ENCODE results near the gene LIMK2. TPM values are rescaled to one million over a fixed set of nuclear protein-coding genes. Genes with fewer than 3 reads are reported as not detected.
"Not testable (repeated sequence)": the region's sequence is repeated elsewhere in the genome, so short reads cannot be mapped to it uniquely, and the experiment has no call there.

The LIMK2 gene
- total RNA-seq, 1 experiment from 2014 or later, result 13.2 TPM

DNA sequence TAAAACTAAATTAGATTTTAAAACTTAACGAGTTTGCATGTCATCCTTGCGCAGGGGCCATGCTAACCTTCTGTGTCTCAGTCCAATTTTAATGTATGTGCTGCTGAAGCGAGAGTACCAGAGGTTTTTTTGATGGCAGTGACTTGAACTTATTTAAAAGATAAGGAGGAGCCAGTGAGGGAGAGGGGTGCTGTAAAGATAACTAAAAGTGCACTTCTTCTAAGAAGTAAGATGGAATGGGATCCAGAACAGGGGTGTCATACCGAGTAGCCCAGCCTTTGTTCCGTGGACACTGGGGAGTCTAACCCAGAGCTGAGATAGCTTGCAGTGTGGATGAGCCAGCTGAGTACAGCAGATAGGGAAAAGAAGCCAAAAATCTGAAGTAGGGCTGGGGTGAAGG is 10.6 kb downstream of the LIMK2 start:
- POLR2A ChIA-PET (ENCODE audit: unreplicated experiment), result interaction anchor here (0.6 kb wide), 1 partner anchor 1315 kb away, joined by 6 read pairs; no protein-coding TSS in a partner anchor
- H3K36me3 ChIP-seq (ENCODE audit: low read depth, low read length), result no peaks in the 10 kb centered on the region
- H3K4me1 ChIP-seq (ENCODE audit: insufficient read depth, low read length), result no peaks in the 10 kb centered on the region
- intact Hi-C loops (cut with micrococcal nuclease), result no loop called here
- no peak overlapping the region for H2AFZ ChIP-seq (ENCODE audit: low read length)
- no peak for TF ChIP-seq EZH2 (IDR thresholded peaks at IDR 0.05; ENCODE audit: low read length, unreplicated experiment)
- TF ChIP-seq, protein P1, sequence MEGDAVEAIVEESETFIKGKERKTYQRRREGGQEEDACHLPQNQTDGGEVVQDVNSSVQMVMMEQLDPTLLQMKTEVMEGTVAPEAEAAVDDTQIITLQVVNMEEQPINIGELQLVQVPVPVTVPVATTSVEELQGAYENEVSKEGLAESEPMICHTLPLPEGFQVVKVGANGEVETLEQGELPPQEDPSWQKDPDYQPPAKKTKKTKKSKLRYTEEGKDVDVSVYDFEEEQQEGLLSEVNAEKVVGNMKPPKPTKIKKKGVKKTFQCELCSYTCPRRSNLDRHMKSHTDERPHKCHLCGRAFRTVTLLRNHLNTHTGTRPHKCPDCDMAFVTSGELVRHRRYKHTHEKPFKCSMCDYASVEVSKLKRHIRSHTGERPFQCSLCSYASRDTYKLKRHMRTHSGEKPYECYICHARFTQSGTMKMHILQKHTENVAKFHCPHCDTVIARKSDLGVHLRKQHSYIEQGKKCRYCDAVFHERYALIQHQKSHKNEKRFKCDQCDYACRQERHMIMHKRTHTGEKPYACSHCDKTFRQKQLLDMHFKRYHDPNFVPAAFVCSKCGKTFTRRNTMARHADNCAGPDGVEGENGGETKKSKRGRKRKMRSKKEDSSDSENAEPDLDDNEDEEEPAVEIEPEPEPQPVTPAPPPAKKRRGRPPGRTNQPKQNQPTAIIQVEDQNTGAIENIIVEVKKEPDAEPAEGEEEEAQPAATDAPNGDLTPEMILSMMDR (conservative IDR thresholded peaks at IDR 0.05; ENCODE audit: low read depth, low read length), result no peak
- no peak for TF ChIP-seq EZH2phosphoT487 (IDR thresholded peaks at IDR 0.05; ENCODE audit: borderline replicate concordance, low read length)
- H3K79me2 ChIP-seq (ENCODE audit: low read length), result no peaks in the 10 kb centered on the region
- no peak for DNase-seq
- no TSS peak for BruUV-seq (replicated peaks)
- no peaks in the 10 kb centered on the region for H3K27me3 ChIP-seq (ENCODE audit: low read length)
- no peak overlapping the region for H3K4me2 ChIP-seq (ENCODE audit: low read length)
- H3K9ac ChIP-seq (ENCODE audit: low read length), result no peak overlapping the region
- no peak for ATAC-seq
- no peaks in the 10 kb centered on the region for H3K9me2 ChIP-seq (replicated peaks; ENCODE audit: low read length)
- H3K9me3 ChIP-seq (ENCODE audit: low read length), result no peaks in the 10 kb centered on the region
- no peak overlapping the region for H3K27ac ChIP-seq (ENCODE audit: low read length)
- CTCF ChIA-PET, result no interaction called here
- no peak overlapping the region for H3K4me3 ChIP-seq (ENCODE audit: low read length)
- no peaks in the 10 kb centered on the region for H4K20me1 ChIP-seq (ENCODE audit: low read length)
- no peaks in the 10 kb centered on the region for H3F3A ChIP-seq (ENCODE audit: low read length, unreplicated experiment)

DNA sequence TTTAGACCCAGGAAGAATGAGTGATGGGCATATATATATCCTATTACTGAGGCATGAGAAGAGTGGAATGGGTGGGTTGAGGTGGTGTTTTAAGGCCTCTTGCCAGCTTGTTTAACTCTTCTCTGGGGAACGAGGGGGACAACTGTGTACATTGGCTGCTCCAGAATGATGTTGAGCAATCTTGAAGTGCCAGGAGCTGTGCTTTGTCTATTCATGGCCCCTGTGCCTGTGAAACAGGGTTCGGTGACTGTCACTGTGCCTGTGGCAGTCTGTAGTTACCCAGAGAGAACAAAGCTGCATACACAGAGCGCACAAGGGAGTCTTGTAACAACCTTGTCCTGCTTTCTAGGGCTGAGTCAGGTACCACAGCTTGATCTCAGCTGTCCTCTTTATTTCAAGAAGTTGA is 11.7 kb downstream of the LIMK2 start:
- no peak overlapping the region for H2AFZ ChIP-seq (ENCODE audit: low read length)
- no peaks in the 10 kb centered on the region for H3K9me3 ChIP-seq (ENCODE audit: low read length)
- no TSS peak for BruUV-seq (replicated peaks)
- DNase-seq, result no peak
- ChIA-PET POLR2A (ENCODE audit: unreplicated experiment) (no interaction called here), CTCF (interaction anchor here (0.6 kb wide), 1 partner anchor 184 kb away, joined by 3 read pairs; no protein-coding TSS in a partner anchor)
- H3K27ac ChIP-seq (ENCODE audit: low read length), result no peak overlapping the region
- H3K4me2 ChIP-seq (ENCODE audit: low read length), result no peak overlapping the region
- no peaks in the 10 kb centered on the region for H3K9me2 ChIP-seq (replicated peaks; ENCODE audit: low read length)
- intact Hi-C loops (cut with micrococcal nuclease), result no loop called here
- H3F3A ChIP-seq (ENCODE audit: low read length, unreplicated experiment), result no peaks in the 10 kb centered on the region
- ATAC-seq, result no peak
- no peaks in the 10 kb centered on the region for H3K79me2 ChIP-seq (ENCODE audit: low read length)
- no peaks in the 10 kb centered on the region for H4K20me1 ChIP-seq (ENCODE audit: low read length)
- H3K27me3 ChIP-seq (ENCODE audit: low read length), result no peaks in the 10 kb centered on the region
- TF ChIP-seq EZH2 (IDR thresholded peaks at IDR 0.05; ENCODE audit: low read length, unreplicated experiment) (no peak), EZH2phosphoT487 (IDR thresholded peaks at IDR 0.05; ENCODE audit: borderline replicate concordance, low read length) (no peak)
- TF ChIP-seq, protein P1 (conservative IDR thresholded peaks at IDR 0.05; ENCODE audit: low read depth, low read length), result no peak
- H3K9ac ChIP-seq (ENCODE audit: low read length), result no peak overlapping the region
- H3K4me3 ChIP-seq (ENCODE audit: low read length), result no peak overlapping the region
- H3K4me1 ChIP-seq (ENCODE audit: insufficient read depth, low read length), result no peaks in the 10 kb centered on the region
- no peaks in the 10 kb centered on the region for H3K36me3 ChIP-seq (ENCODE audit: low read depth, low read length)

DNA sequence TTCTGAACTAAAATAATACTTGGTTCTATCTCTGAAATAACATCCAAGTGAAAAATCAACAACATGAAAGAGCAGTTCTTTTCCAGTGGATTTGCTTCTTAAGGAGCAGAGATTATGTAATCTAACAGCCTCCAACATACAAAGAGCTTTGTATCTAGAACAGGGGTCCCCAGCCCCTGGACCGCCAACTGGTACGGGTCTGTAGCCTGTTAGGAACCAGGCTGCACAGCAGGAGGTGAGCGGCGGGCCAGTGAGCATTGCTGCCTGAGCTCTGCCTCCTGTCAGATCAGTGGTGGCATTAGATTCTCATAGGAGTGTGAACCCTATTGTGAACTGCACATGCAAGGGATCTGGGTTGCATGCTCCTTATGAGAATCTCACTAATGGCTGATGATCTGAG is 12.6 kb downstream of the LIMK2 start:
- CTCF ChIA-PET; BruUV-seq (replicated peaks); H3K4me3 ChIP-seq (ENCODE audit: low read length); H3K9ac ChIP-seq (ENCODE audit: low read length); POLR2A ChIA-PET (ENCODE audit: unreplicated experiment); H3K4me1 ChIP-seq (ENCODE audit: insufficient read depth, low read length); intact Hi-C loops (cut with micrococcal nuclease); H4K20me1 ChIP-seq (ENCODE audit: low read length); H3K9me3 ChIP-seq (ENCODE audit: low read length); H3K4me2 ChIP-seq (ENCODE audit: low read length); H3F3A ChIP-seq (ENCODE audit: low read length, unreplicated experiment); H3K9me2 ChIP-seq (replicated peaks; ENCODE audit: low read length); DNase-seq; H3K36me3 ChIP-seq (ENCODE audit: low read depth, low read length); H3K27ac ChIP-seq (ENCODE audit: low read length); H3K27me3 ChIP-seq (ENCODE audit: low read length); H2AFZ ChIP-seq (ENCODE audit: low read length); H3K79me2 ChIP-seq (ENCODE audit: low read length); ATAC-seq: not testable (repeated sequence)

Data from PC-3 (cell line).